Large intestine (tissue), 3 donors: Measurements from ENCODE around the gene ASS1. TPM values are rescaled to one million over a fixed set of nuclear protein-coding genes. Genes with fewer than 3 reads are reported as not detected.

Source experiments
- DNase-seq, 2 donors: peaks; one replicate each; pipeline versions ENCODE4 v3.0.0 to v3.0.0-alpha.2; 2013
- H3K27ac ChIP-seq: one replicate; pipeline ENCODE4 v1.5.1; 2013; ENCODE audit warnings: low read length
- H3K27me3 ChIP-seq: 2 replicates; pipeline ENCODE4 v1.6.1; 2013; ENCODE audit warnings: low read length; ENCODE audit not compliant: control insufficient read depth, insufficient read depth
- H3K36me3 ChIP-seq: 2 replicates; pipeline ENCODE4 v1.6.1; 2013; ENCODE audit warnings: low read length; ENCODE audit not compliant: control insufficient read depth, insufficient read depth
- H3K4me1 ChIP-seq: one replicate; pipeline ENCODE4 v1.6.1; 2013; ENCODE audit warnings: low read length; ENCODE audit not compliant: control insufficient read depth, insufficient read depth
- H3K4me3 ChIP-seq: one replicate; pipeline ENCODE4 v1.5.1; 2013; ENCODE audit warnings: low read length
- H3K9me3 ChIP-seq: one replicate; pipeline ENCODE4 v1.6.1; 2013; ENCODE audit warnings: mild to moderate bottlenecking, low read depth, low read length, moderate library complexity; ENCODE audit not compliant: control insufficient read depth
- WGBS: methylation state at CpG from one replicate; pipeline ENCODE4 v1.1.5; 2013; ENCODE audit warnings: low lambda C conversion rate; ENCODE audit not compliant: insufficient coverage; 5-methylcytosine and 5-hydroxymethylcytosine counted together
- polyA plus RNA-seq: library from polyadenylated mRNA; unstranded; fragments of 120-200 nt; gene quantifications from one replicate; pipeline ENCODE4 v1.2.1, GENCODE V29; 2013

The ASS1 gene
- polyA plus RNA-seq, 1 donor: 704 TPM

DNA sequence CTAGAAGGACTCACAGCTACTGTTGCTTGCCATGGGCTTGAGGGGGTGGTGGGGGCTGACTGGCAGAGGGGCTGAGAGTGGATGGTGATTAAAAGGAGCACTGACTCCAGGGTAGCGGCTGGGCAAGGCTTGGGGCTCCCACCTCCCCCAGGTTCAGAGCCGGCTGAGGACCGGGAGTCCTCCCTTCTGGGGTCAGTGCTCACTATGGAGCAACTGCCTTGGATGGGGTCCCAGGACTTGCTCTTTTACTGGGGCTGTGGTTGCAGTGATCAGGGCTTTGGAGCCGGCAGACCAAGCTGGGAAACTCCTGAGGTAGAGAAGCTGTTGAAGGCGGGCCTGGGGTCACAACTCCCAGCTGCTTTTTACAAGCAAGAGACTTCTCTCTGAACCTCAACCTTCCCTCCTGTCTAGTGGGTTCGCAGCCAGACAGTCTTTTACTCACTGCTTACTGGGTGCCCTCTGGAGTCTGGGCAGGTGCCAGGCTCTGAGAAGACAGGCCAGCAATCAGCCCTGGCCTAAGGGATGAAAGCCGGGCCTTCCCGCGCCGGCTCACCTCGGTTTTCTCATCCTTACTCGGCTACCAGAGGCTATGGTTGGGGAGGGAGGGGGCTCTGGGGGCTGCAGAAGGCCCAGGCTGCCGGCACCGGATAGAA is 795 bp upstream of the ASS1 start:
- no peak for DNase-seq
- Histone ChIP-seq H3K27me3 (no peaks in the 10 kb centered on the region), H3K9me3 (peaks cover 4% of the 10 kb centered on the region), H3K27ac (peak overlapping the region; percentile 23), H3K36me3 (peaks cover 7% of the 10 kb centered on the region), H3K4me3 (peak overlapping the region; percentile 20), H3K4me1 (peaks cover 33% of the 10 kb centered on the region)
- WGBS: no CpG with 5 or more reads among the region's 14 CpGs

DNA sequence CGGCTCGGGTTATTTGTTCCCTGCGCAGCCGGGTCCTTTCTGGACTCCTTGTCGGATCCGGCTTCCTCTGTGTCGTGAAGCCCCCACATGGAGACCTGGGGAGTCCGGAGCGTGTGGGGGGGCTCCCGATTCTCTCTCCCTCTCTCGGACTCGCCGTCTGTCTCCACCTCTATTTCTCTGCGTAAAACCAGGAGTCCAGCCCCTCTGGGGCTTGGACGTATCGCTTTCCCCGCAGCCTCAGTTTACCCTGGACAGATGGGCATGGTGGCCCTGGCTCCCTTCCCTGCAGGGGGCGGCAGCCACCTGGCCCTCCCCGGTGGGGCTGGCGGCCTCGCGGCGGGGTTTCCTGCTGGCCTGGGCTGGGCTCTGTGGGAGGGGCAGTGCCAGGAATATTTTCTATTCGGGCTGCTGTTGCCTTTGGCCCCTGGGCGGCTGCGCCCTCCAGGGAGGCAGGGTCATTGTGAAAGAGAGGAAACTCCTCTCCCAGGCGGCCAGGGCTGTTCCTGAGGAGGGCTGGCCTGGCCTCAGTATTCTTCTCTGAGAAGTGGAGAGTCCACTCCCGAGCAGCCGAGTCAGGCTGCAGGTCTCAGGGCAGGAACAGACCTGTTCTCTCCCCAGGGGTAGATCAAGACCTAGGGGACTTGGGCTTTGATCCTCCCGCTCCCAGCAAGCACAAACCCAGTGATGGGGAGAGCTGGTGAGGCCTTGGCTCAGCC is 665 bp downstream of the ASS1 start:
- WGBS: 10% methylated on average over 4 of the region's 30 CpGs
- Histone ChIP-seq H3K4me1 (peaks cover 46% of the 10 kb centered on the region), H3K27ac (peak overlapping the region; percentile 94), H3K27me3 (no peaks in the 10 kb centered on the region), H3K4me3 (peak overlapping the region; percentile 96), H3K9me3 (peaks cover 4% of the 10 kb centered on the region), H3K36me3 (peaks cover 7% of the 10 kb centered on the region)
- peak; percentile 76 to 87 for DNase-seq

DNA sequence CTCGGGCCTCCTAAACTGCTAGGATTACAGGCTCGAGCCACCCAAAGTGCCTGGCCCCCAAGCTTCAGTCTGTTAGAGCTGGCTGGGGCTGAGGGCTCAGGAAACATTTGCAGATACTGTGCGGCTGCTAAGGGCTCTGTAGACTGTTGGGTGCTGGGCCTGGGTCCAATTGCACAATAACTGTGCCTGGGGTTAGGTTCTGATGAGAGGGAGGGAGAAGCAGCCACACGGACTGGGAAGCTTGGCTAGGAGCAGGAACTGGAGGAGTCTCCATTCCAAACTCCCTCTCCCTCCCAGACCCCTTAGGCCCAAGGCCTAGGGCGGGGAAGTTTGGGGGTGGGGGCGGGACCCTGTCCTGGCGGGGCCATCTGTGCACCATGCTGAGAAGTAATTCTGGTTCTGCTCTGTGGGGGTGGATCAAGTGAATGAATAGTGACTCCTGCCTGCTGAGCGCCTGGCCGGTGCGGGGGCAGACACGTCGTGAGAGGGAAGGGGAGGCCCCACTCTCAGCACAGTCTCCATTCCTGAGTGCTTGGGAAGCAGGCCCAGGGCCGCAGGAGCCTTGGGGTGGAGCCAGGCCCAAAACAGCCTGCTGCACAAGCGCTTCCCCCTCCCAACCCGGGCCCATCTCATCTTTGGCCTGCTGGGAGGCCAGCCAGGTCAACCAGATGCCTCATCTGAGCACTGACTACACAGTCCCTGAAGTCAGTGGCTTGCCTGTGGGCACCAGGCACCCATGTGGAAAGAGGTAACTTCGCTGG is 1.5 kb downstream of the ASS1 start:
- Histone ChIP-seq H3K27me3 (no peaks in the 10 kb centered on the region), H3K4me1 (peaks cover 55% of the 10 kb centered on the region), H3K27ac (peak overlapping the region; percentile 94), H3K4me3 (peak overlapping the region; percentile 96), H3K9me3 (no peaks in the 10 kb centered on the region), H3K36me3 (peaks cover 7% of the 10 kb centered on the region)
- DNase-seq: peak; percentile 48 to 61
- WGBS: no CpG with 5 or more reads among the region's 16 CpGs

DNA sequence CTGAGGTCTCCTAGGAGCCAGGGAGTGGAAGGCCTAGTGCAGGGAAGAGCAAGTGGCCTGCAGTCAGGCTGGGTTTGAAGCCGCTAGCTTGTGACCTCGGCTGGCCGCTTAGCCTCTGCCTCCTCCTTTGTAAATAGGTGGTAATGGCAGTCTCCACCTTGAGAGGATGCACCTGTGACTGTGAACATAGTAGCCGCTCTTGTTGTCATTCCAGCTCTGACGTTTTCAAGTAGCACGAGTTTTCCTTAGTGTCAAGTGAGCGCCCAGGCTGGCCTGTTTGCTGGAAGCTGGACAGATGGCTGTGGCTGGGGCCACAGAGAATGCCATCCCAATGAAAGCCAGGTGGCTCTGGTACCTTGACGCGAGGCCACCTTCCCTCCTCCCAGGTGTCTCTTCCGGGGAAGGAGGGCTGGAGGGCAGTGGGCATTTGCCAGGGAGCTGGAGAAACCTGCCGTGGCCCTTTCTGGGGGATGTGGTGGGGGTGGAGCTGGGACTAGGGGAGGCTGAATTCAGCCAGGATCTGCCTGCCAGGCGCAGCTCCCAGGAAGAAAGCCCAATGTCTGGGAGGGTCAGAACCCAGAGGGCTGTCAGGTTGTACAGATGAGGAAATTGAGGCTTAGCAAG is 2.5 kb downstream of the ASS1 start:
- peak in 1 of 2 donors; percentile 46 for DNase-seq
- Histone ChIP-seq H3K4me3 (peak overlapping the region; percentile 96), H3K27ac (peak overlapping the region; percentile 94), H3K4me1 (peaks cover 65% of the 10 kb centered on the region), H3K9me3 (no peaks in the 10 kb centered on the region), H3K36me3 (peaks cover 9% of the 10 kb centered on the region), H3K27me3 (no peaks in the 10 kb centered on the region)
- WGBS: no CpG with 5 or more reads among the region's 12 CpGs

DNA sequence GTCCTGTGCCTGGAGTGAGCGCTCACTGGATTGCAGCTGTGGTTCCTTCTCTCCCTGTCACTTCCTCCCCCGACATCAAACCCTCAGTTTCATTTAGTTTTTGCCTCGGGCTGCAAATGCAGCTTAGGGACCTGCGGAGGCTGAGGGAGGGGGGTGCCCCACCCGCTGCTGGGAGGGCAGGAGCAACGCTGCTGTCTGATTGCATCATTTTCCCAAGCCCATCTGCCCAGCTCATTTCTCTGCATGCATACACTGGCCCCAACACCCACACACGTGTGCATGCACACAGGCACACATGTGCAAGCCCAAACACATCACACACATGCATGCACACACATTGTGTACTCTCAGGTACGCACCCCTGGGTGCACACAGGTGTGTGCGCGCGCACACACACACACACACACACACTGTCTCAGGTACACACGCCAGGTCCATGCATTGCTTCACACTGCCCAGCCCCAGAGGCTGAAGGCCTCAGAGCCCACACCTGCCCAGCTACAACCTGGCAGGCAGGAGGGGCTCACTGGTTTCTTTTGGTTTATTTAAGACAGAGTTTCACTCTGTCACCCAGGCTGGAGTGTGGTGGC is 3.4 kb downstream of the ASS1 start:
- DNase-seq: no peak

DNA sequence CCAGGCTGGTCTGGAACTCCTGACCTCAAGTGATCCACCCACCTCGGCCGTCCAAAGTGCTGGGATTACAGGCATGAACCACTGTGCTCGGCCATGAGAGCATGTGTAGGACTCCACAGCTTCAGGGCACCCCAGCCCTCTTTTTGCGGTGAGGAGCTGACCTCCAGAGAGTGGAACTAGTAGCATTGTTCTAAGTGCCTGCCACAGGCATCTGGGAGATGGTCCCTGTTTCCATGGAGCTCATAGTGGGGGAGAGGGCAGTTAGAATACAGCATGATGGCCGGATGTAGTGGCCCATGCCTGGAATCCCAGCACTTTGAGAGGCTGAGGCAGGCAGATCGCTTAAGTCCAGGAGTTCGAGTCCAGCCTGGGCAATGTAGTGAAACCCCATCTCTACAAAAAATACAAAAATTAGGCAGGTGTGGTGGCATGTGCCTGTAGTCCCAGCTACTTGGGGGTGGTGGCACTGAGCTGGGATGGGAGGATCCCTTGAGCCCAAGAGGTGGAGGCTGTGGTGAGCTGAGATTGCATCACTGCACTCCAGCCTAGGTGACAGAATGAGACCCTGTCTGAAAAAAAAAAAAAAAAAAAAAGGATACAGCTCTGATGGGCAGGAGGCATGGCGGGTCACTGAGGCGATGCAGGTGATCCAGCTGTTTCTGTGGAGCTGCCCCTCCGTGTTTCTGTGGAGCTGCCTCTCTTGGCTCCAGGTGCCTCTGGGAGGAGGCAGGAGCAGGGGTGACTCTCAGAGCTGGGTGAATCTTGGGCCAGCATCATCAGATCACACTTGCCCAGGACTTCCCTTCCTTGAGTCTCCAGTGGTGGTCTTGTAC is 4.2 kb downstream of the ASS1 start:
- H3K36me3 ChIP-seq: peaks cover 15% of the 10 kb centered on the region
- no peaks in the 10 kb centered on the region for H3K9me3 ChIP-seq
- no peak overlapping the region for H3K4me3 ChIP-seq
- H3K4me1 ChIP-seq: peaks cover 82% of the 10 kb centered on the region
- WGBS: no CpG with 5 or more reads among the region's 10 CpGs
- H3K27ac ChIP-seq: peak overlapping the region; percentile 95
- no peak for DNase-seq
- H3K27me3 ChIP-seq: no peaks in the 10 kb centered on the region

More for the DNA sequence above, 3.4 kb downstream of the ASS1 start:
- no peak overlapping the region for H3K4me3 ChIP-seq
- no peaks in the 10 kb centered on the region for H3K9me3 ChIP-seq
- peaks cover 15% of the 10 kb centered on the region for H3K36me3 ChIP-seq
- H3K27me3 ChIP-seq: no peaks in the 10 kb centered on the region
- no CpG with 5 or more reads among the region's 12 CpGs for whole genome bisulfite sequencing
- H3K27ac ChIP-seq: peak overlapping the region; percentile 95
- peaks cover 73% of the 10 kb centered on the region for H3K4me1 ChIP-seq

DNA sequence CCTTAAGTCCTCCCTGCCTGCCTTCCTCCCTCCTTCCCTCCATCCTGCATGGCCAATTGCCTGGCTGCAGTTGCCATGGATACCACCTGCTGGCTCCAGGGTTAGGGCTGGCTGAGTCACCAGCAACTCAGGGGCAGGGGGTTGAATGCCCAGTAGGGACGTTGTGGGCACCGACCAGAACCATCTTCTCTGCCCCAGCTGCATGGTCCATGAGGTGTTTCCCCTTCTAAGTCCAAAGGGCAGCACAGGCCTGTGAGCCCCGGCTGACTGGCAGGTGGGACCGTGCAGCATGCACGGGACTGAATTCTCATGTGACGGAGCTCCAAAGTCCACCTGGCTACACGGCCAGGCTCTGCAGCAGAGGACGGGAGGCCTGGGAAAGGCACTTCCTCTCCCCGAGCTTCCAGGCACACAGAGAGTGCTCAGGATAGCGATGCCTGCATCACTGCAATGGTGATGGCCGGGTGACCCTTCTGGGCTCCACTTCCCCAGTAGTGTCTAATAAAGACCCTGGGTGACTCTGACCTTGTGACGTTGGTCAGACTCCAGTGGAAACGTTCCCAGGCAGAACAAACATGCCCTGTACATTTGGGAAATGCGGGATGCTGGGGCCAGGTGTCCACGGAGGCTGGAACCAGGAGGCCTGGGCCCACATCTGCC is 5.7 kb downstream of the ASS1 start:
- Histone ChIP-seq H3K4me3 (no peak overlapping the region), H3K27me3 (no peaks in the 10 kb centered on the region), H3K36me3 (peaks cover 30% of the 10 kb centered on the region), H3K4me1 (peaks cover 78% of the 10 kb centered on the region), H3K27ac (peak overlapping the region; percentile 95), H3K9me3 (no peaks in the 10 kb centered on the region)
- WGBS: no CpG with 5 or more reads among the region's 15 CpGs
- DNase-seq: peak; percentile 97 to 99

DNA sequence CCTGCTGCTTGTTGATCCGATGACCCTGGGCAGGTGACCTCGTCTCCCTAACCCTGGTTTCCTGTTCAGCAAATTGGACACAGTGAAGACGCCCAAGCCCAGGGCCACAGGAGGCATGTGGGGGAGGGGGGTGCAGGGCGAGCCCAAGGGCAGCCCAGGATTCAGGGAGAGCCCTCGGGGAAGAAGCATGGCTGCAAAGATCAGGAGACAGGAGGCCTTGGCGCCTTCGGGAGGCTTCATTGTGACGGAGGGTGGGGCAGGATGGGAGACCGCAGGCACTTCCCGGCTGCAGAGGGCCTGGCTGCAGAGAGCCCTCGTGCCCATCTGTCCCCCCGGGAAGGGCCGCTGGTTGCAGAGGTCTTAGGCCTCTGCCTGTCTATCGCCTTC is 6.2 kb downstream of the ASS1 start:
- Histone ChIP-seq H3K27me3 (no peaks in the 10 kb centered on the region), H3K36me3 (peaks cover 33% of the 10 kb centered on the region), H3K9me3 (no peaks in the 10 kb centered on the region), H3K4me1 (peaks cover 74% of the 10 kb centered on the region), H3K4me3 (no peak overlapping the region), H3K27ac (peak overlapping the region; percentile 95)
- no peak for DNase-seq
- WGBS: no CpG with 5 or more reads among the region's 14 CpGs
